Activated CD4-positive, alpha-beta T cell treated with anti-CD3 and anti-CD28 coated beads for 1 hour (primary cell): ENCODE measurements around the gene CHGA.

Source experiments
- DNase-seq: peaks from one replicate; pipeline ENCODE4 v3.0.0-alpha.2; 2020

Gene CHGA

GRCh38 chr14:92931681-92932447 is 8.9 kb downstream of the CHGA start:
- no peak for DNase-seq

- DNase-seq = no peak
These were observed 9.8 kb downstream of the CHGA start for GRCh38 chr14:92932448-92933395.

GRCh38 chr14:92933481-92933880 is 10.5 kb downstream of the CHGA start:
- no peak for DNase-seq

GRCh38 chr14:92934196-92935085 is 11.5 kb downstream of the CHGA start:
- DNase-seq = no peak

- DNase-seq = no peak
These were observed 12.5 kb downstream of the CHGA start for GRCh38 chr14:92935446-92935845.

- no peak for DNase-seq
These were observed 13.1 kb downstream of the CHGA start for GRCh38 chr14:92936085-92936484.

- no peak for DNase-seq
These were observed 14.3 kb downstream of the CHGA start for GRCh38 chr14:92937051-92937937.

GRCh38 chr14:92938235-92938875 is 15.4 kb downstream of the CHGA start:
- no peak for DNase-seq

- no peak for DNase-seq
These were observed 16.1 kb downstream of the CHGA start for GRCh38 chr14:92938890-92939671.

- no peak for DNase-seq
These were observed 16.7 kb downstream of the CHGA start for GRCh38 chr14:92939699-92940098.

- DNase-seq = no peak
These were observed 17.6 kb downstream of the CHGA start for GRCh38 chr14:92940543-92940942.

GRCh38 chr14:92941531-92941930 is 18.6 kb downstream of the CHGA start:
- DNase-seq = no peak

GRCh38 chr14:92942136-92942535 is 19.2 kb downstream of the CHGA start:
- DNase-seq = no peak

GRCh38 chr14:92942576-92942975 is 19.6 kb downstream of the CHGA start:
- no peak for DNase-seq

- no peak for DNase-seq
These were observed 20.2 kb downstream of the CHGA start for GRCh38 chr14:92942976-92943710.

- DNase-seq = no peak
These were observed 21.1 kb downstream of the CHGA start for GRCh38 chr14:92943855-92944570.

- DNase-seq = no peak
These were observed 22.0 kb downstream of the CHGA start for GRCh38 chr14:92944976-92945375.

GRCh38 chr14:92945544-92945943 is 22.6 kb downstream of the CHGA start:
- no peak for DNase-seq
